ENCODE data around the gene LPCAT1.

- TF ChIP-seq, protein P1, sequence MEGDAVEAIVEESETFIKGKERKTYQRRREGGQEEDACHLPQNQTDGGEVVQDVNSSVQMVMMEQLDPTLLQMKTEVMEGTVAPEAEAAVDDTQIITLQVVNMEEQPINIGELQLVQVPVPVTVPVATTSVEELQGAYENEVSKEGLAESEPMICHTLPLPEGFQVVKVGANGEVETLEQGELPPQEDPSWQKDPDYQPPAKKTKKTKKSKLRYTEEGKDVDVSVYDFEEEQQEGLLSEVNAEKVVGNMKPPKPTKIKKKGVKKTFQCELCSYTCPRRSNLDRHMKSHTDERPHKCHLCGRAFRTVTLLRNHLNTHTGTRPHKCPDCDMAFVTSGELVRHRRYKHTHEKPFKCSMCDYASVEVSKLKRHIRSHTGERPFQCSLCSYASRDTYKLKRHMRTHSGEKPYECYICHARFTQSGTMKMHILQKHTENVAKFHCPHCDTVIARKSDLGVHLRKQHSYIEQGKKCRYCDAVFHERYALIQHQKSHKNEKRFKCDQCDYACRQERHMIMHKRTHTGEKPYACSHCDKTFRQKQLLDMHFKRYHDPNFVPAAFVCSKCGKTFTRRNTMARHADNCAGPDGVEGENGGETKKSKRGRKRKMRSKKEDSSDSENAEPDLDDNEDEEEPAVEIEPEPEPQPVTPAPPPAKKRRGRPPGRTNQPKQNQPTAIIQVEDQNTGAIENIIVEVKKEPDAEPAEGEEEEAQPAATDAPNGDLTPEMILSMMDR (IDR thresholded peaks at IDR 0.05): no peak
- no peak for TF ChIP-seq POLR2AphosphoS5 (IDR thresholded peaks at IDR 0.05)
- no peak for TF ChIP-seq POLR2A (IDR thresholded peaks at IDR 0.05)
Measured at GRCh38 chr5:1521671-1522600, 1.8 kb downstream of the LPCAT1 start.

All from breast epithelium (tissue), 3 donors.